ENCODE results near the gene TMEM213.
A peak's percentile ranks its signal among the peaks of the same experiment; 100 is the strongest.

DNA sequence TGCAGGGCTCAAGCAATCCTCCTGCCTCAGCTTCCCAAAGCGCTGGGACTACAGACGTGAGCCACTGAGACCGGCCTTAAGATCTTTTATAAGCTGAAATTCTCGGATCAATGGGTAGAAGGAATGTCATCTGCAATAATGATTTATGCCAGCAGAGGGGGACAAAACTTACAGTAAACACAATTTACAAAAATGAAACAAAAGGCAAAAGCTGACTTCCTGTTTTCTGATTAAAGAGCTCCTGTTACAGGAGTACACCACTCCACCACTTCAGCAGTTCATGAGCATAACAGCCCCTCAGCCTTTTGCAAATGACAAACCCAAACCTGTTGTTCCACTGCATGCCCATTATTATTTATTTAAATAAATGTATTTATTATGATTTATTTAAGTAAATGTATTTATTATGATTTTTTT is 88.7 kb downstream of the TMEM213 start:
- peak; percentile 85 for TF ChIP-seq CTCF (conservative IDR thresholded peaks at IDR 0.05)
- no peak for TF ChIP-seq EZH2 (IDR thresholded peaks at IDR 0.05; ENCODE audit: low read depth)
